A549 treated with dexamethasone at 1 μM for 4 hours (cell line): ENCODE results near the gene PAK1IP1. TPM values are rescaled to one million over a fixed set of nuclear protein-coding genes. Genes with fewer than 3 reads are reported as not detected.

Experiments used
- total RNA-seq: library from RNA; stranded (reverse); fragments of 200-300 nt; extraction: Qiagen RNA extraction; gene quantifications from 5 replicates; pipeline ENCODE4 v1.2.3, GENCODE V29; 2022

PAK1IP1 gene, protein sequence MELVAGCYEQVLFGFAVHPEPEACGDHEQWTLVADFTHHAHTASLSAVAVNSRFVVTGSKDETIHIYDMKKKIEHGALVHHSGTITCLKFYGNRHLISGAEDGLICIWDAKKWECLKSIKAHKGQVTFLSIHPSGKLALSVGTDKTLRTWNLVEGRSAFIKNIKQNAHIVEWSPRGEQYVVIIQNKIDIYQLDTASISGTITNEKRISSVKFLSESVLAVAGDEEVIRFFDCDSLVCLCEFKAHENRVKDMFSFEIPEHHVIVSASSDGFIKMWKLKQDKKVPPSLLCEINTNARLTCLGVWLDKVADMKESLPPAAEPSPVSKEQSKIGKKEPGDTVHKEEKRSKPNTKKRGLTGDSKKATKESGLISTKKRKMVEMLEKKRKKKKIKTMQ
- total RNA-seq = 19.3 to 20.4 TPM (median 19.9 TPM) in 5 replicates

DNA sequence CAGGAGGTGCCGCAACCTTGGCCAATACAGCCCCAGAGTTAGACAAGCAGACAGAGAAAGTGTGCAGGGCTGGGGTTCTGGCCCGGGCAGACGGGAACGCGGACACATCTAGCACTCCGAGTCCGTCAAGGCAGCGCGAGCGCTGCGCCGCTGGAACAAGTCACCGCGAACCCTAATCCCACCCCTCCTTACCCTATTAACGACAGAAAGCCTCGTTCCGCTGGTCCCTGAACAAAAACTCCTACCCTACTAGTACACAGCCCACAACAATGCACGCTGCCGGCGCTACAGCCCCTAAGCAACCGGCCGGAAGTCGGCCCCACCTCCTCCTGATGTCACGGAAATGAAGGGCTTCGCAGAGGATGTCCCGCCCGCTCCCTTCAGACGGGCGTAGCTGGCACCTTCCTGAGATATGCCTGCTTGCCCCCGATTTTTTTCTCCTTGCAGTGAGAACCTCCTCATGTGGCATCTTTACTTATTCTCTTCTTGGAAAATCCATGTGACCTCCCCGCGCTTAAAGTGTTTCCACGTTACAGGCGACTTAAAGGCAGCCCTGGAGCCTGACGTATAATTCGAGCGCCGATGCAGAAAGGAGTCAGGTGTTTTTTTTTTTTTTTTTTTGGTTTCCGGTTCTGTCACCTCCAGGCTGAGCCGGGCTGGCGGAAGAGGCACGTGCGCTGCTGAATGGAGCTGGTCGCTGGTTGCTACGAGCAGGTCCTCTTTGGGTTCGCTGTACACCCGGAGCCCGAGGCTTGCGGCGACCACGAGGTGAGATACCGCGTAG, at the start of gene PAK1IP1, which contains the start of gene C6orf52:
PAK1IP1 (plus strand) TSS at position 671 of the 784 bp plus-strand sequence; CDS start at position 685, 14 bp downstream.
C6orf52 (minus strand) TSS at position 315 of the 784 bp plus-strand sequence. CDS start 7,066 bp downstream, outside the sequence.

DNA sequence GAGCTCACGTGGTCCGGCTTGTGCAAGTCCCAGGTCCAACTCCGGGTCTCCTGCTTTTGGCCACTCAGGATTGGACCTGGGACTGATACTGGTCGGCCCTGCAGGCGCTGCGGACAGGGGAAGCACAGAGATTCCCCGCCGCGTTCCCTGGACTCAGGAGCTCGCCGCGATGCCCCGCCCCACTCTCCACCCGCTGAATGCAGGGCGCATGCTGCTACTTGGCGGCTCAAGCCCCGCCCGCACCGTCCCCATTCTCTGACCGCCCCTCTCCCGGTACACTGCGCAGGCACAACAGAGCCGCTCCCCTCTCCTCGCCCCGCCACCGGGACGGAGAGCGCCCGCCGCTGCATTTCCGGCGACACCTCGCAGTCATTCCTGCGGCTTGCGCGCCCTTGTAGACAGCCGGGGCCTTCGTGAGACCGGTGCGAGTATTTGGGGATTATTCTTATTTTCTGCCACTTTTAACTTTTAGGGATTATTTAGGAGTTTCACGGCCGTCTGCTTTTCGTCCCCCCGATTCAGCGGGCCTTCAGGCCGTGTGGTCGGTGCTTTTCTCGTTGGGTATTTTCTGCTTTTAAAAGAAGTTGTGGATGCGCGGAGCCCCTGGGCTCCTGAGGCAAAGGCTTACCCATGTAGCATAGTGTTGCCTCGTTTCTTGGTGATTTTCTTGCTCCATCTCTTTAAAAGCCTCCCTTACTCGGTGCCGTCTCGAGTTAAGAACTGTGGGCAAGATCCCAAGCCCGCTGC, 28.2 kb downstream of the PAK1IP1 start, which contains the start of gene TMEM14C:
TMEM14C (plus strand) TSS at position 251 of the 747 bp plus-strand sequence. CDS start 1,544 bp downstream, outside the sequence.

DNA sequence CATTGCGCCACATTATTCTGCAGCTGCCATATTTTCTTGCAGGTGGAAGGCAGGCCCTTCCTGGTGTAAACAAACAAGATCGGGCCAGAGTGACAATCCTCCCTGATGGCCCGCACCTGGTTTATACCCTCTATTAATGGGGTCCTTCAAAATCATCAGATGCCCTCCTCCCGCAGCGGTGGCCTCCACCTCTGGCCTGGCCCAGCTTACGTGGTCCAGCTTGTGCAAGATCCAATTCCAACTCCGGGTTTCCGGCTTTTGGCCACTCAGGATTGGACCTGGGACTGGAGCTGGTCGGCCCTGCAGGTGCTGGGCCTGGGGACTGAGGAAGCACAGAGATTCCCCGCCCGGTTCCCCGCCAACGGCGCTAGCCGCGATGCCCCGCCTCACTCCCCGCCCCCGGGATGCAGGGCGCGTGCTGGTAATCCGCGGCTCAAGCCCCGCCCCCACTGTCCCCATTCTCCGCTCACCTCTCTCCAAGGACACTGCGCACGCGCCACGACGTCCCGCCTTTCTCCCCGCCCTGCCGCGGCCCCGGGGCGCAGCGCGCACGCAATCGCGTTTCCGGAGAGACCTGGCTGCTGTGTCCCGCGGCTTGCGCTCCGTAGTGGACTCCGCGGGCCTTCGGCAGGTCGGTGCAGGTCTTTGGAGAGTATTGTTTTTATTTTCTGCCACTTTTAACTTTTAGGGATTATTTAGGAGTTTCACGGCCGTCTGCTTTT, 52.6 kb downstream of the PAK1IP1 start, which contains the start of gene TMEM14B:
TMEM14B (plus strand) TSS at position 555 of the 722 bp plus-strand sequence. CDS start 1,441 bp downstream, outside the sequence.

Other genes starting within 250 kb of the PAK1IP1 start
- 5.1 to 5.4 TPM (median 5.3 TPM) in 5 replicates for gene GCNT2, start 173.6 kb upstream of the PAK1IP1 start, total RNA-seq
- gene C6orf52, start 356 bp upstream of the PAK1IP1 start, total RNA-seq = 1.6 to 2.0 TPM (median 1.6 TPM) in 5 replicates
- 118 to 141 TPM (median 125 TPM) in 5 replicates for gene TMEM14C, start 28.1 kb downstream of the PAK1IP1 start, total RNA-seq
- 107 to 138 TPM (median 113 TPM) in 5 replicates for gene TMEM14B, start 52.8 kb downstream of the PAK1IP1 start, total RNA-seq
- gene MAK, start 143.6 kb downstream of the PAK1IP1 start, total RNA-seq = 0.11 to 0.16 TPM (median 0.15 TPM) in 5 replicates
- not detected in 5 replicates for gene GCM2, start 187.1 kb downstream of the PAK1IP1 start, total RNA-seq
- gene SYCP2L, start 192.1 kb downstream of the PAK1IP1 start, total RNA-seq = 1.4 to 2.8 TPM (median 2.2 TPM) in 5 replicates